ENCODE measurements around the gene AFMID.

Gene AFMID

GRCh38 chr17:78204387-78205123 lies 17.4 kb downstream of the AFMID start:
- no peaks in the 10 kb centered on the region for H3K27me3 ChIP-seq (ENCODE audit: insufficient read depth, poor library complexity, severe bottlenecking)
- H3K27ac ChIP-seq (replicated peaks): no peak overlapping the region
- TF ChIP-seq SPI1 (IDR thresholded peaks at IDR 0.05; ENCODE audit: borderline replicate concordance, low read depth): no peak
- no peak overlapping the region for H3K4me3 ChIP-seq (replicated peaks; ENCODE audit: insufficient read depth, low read length)
- DNase-seq (ENCODE audit: low read depth in 1 of 2, low spot score in 1 of 2): no peak

DNA sequence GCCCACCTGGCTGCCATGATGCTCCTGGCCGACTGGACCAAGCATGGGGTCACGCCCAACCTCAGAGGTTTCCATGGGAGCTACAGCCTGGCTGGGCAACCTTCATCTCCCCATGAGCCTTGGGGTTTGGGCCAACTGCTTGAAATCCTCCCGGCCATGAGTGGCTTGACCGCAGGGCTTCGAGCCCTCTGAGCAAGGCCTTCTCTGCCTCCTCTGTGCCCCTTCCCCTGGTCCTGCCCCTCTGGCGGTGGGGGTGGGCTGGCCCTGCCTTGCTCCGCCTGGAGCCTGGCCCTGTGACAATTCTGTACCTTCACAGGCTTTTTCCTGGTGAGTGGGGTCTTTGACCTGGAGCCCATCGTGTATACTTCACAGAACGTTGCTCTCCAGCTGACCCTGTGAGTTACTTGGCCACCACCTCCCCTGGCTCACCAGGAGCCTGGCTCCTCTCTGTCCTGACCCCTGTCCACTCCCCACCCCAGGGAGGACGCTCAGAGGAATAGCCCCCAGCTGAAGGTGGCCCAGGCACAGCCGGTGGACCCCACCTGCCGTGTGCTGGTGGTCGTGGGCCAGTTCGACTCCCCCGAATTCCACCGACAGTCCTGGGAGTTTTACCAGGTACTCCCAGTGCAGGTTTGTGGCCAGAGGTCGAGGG lies 18.1 kb downstream of the AFMID start:
- Histone ChIP-seq H3K27me3 (ENCODE audit: insufficient read depth, poor library complexity, severe bottlenecking) (no peaks in the 10 kb centered on the region), H3K27ac (replicated peaks) (no peak overlapping the region), H3K4me3 (replicated peaks; ENCODE audit: insufficient read depth, low read length) (no peak overlapping the region)
- TF ChIP-seq REST (IDR thresholded peaks at IDR 0.05; ENCODE audit: insufficient replicate concordance, low read depth): no peak
- TF ChIP-seq SPI1 (IDR thresholded peaks at IDR 0.05; ENCODE audit: borderline replicate concordance, low read depth): no peak
- no peak for TF ChIP-seq POLR2AphosphoS5 (IDR thresholded peaks at IDR 0.05; ENCODE audit: low read depth)
- TF ChIP-seq, protein P1, sequence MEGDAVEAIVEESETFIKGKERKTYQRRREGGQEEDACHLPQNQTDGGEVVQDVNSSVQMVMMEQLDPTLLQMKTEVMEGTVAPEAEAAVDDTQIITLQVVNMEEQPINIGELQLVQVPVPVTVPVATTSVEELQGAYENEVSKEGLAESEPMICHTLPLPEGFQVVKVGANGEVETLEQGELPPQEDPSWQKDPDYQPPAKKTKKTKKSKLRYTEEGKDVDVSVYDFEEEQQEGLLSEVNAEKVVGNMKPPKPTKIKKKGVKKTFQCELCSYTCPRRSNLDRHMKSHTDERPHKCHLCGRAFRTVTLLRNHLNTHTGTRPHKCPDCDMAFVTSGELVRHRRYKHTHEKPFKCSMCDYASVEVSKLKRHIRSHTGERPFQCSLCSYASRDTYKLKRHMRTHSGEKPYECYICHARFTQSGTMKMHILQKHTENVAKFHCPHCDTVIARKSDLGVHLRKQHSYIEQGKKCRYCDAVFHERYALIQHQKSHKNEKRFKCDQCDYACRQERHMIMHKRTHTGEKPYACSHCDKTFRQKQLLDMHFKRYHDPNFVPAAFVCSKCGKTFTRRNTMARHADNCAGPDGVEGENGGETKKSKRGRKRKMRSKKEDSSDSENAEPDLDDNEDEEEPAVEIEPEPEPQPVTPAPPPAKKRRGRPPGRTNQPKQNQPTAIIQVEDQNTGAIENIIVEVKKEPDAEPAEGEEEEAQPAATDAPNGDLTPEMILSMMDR (IDR thresholded peaks at IDR 0.05; ENCODE audit: insufficient read depth, low read length): no peak
- TF ChIP-seq GABPA (IDR thresholded peaks at IDR 0.05; ENCODE audit: low read depth): no peak
- DNase-seq (ENCODE audit: low read depth in 1 of 2, low spot score in 1 of 2): no peak

GRCh38 chr17:78206298-78206697 lies 19.1 kb downstream of the AFMID start:
- no peak for DNase-seq (ENCODE audit: low read depth in 1 of 2, low spot score in 1 of 2)
- TF ChIP-seq POLR2AphosphoS5 (IDR thresholded peaks at IDR 0.05; ENCODE audit: low read depth) (no peak), SPI1 (IDR thresholded peaks at IDR 0.05; ENCODE audit: borderline replicate concordance, low read depth) (no peak), GABPA (IDR thresholded peaks at IDR 0.05; ENCODE audit: low read depth) (no peak), REST (IDR thresholded peaks at IDR 0.05; ENCODE audit: insufficient replicate concordance, low read depth) (no peak)
- TF ChIP-seq, protein P1 (IDR thresholded peaks at IDR 0.05; ENCODE audit: insufficient read depth, low read length): no peak
- H3K4me3 ChIP-seq (replicated peaks; ENCODE audit: insufficient read depth, low read length): no peak overlapping the region
- no peak overlapping the region for H3K27ac ChIP-seq (replicated peaks)
- H3K27me3 ChIP-seq (ENCODE audit: insufficient read depth, poor library complexity, severe bottlenecking): no peaks in the 10 kb centered on the region

DNA sequence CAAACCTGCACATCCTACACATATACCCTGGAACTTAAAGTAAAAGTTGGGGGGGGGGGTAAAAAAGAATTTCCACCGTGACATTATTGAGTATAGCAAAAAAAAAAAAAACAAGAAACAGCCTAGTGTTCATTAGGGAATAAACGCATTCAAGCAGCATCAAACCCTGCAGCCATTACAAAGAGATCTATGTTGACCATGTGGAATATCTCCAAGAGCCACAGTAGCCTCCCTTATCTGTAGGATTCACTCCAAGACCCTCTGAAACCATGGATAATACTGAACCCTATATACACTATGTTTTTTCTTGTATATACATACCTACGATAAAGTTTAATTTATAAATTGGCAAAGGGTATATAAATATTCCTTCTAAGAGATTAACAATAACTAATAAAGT lies 21.3 kb downstream of the AFMID start:
- Histone ChIP-seq H3K27ac (replicated peaks) (no peak overlapping the region), H3K27me3 (ENCODE audit: insufficient read depth, poor library complexity, severe bottlenecking) (no peaks in the 10 kb centered on the region), H3K4me3 (replicated peaks; ENCODE audit: insufficient read depth, low read length) (no peak overlapping the region)
- no peak for TF ChIP-seq REST (IDR thresholded peaks at IDR 0.05; ENCODE audit: insufficient replicate concordance, low read depth)
- no peak for TF ChIP-seq SPI1 (IDR thresholded peaks at IDR 0.05; ENCODE audit: borderline replicate concordance, low read depth)
- TF ChIP-seq POLR2AphosphoS5 (IDR thresholded peaks at IDR 0.05; ENCODE audit: low read depth): no peak
- TF ChIP-seq GABPA (IDR thresholded peaks at IDR 0.05; ENCODE audit: low read depth): no peak
- TF ChIP-seq, protein P1 (IDR thresholded peaks at IDR 0.05; ENCODE audit: insufficient read depth, low read length): no peak
- DNase-seq (ENCODE audit: low read depth in 1 of 2, low spot score in 1 of 2): no peak
